Superior temporal gyrus (tissue), 1 donor: Measurements from ENCODE around the gene CHD6.

Experiments used
- DNase-seq: peaks from one replicate; pipeline ENCODE4 v3.0.0-alpha.2; 2016; ENCODE audit errors: extremely low spot score

Gene CHD6

GRCh38 chr20:41425180-41425884, 192.8 kb downstream of the CHD6 start:
- no peak for DNase-seq

GRCh38 chr20:41424546-41424945, 193.6 kb downstream of the CHD6 start:
- no peak for DNase-seq

DNA sequence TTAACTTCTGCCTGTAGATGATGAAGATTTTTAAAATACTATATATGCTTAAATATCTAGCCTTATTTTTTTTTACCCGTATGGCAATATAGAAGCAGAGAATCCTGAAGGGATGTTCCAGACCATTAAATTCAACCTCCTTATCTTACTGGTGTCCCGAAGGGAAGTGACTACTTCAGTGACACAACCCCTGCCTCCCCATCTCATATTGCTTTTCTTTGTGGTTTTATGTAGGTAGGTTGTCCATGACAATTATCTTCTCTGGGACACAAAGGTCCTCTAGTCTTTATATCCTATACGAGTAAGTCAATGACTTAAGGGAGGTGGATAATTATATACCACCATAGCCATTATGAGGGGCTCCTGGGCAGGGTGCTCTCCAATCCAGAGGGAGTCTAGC, 194.2 kb downstream of the CHD6 start:
- DNase-seq = no peak

DNA sequence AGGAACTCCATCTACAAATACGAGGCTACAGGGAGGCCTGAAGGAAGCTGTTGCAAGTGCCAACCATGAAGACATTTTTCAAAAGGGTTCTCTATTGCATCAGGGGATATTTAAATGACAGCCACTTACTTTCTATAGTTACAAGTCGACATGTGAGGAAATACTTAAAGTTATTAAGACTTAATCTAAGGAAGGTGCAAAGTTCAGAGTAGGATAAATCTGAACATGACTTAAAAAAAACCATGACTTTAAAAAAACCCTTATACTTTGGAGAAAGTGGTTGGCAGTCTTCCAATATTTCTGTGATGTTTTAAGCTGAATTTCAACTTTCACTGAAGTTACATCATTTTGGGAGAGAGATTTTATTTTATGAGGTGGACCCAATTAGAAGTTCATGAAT, 195.2 kb downstream of the CHD6 start:
- no peak for DNase-seq

GRCh38 chr20:41418739-41419293, 199.4 kb downstream of the CHD6 start:
- no peak for DNase-seq

DNA sequence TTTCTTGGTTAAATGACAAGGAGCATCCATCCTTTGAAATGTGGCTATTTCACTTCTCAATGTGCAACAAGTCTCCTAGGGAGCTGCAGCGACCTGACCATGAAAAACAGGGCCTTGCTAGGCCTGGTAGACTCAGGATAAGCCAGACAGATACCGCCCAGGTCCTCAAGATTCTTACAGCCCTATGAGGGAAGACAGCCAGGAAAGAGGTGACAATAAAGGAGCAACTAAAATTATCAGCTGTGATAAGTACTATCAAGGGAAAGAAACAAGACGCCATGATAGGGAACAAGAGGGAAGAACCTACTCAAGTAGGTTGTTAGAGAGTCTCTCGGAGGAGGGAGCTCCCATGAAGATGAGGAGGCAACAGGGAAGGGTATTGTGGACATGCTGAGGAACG, 200.1 kb downstream of the CHD6 start:
- DNase-seq = no peak

GRCh38 chr20:41415191-41415590, 203.0 kb downstream of the CHD6 start:
- DNase-seq = no peak

DNA sequence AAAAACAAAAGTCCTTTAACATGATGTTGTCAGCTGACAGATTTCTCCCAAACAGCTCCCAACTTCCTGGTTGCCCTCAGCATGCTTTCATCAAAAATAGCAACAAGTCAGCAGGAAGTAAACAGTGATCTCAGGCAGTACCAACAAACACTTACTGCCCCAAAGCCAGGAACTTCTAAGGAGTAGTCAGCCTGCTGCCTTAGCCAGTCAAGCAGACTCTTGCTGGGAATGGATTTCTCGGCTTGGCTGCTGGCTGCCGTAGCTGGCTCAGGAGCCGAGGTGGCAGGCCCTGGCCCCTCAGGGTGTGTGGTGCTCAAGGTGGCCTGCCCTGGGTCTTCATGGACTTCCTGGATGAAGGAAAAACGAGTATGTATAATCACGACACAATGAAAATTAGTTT, 205.0 kb downstream of the CHD6 start:
- DNase-seq = no peak

GRCh38 chr20:41412324-41413120, 205.7 kb downstream of the CHD6 start:
- DNase-seq = no peak

DNA sequence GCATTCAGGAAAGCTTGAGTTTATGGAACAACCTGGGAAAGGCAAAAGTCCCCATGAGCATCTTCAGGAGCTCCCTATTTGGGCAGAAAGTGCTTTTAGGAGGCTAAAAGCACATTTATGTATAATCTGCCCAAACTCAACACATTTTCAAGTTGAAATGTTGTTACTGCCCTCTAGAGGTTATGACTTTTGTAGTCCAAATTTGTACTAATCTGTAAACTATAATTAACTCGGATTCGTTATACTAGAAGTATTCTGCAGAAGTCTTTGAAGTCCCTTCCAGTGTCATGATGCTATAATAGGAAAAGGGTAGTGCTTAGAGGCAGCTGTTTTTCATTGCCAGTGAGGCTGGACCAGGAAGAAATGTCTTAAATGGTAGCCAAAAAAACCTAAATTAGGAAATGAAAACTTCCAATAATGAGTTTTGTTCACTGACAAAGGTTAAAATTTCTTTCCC, 206.8 kb downstream of the CHD6 start:
- peak; percentile 78 for DNase-seq

GRCh38 chr20:41408986-41409385, 209.2 kb downstream of the CHD6 start:
- no peak for DNase-seq

DNA sequence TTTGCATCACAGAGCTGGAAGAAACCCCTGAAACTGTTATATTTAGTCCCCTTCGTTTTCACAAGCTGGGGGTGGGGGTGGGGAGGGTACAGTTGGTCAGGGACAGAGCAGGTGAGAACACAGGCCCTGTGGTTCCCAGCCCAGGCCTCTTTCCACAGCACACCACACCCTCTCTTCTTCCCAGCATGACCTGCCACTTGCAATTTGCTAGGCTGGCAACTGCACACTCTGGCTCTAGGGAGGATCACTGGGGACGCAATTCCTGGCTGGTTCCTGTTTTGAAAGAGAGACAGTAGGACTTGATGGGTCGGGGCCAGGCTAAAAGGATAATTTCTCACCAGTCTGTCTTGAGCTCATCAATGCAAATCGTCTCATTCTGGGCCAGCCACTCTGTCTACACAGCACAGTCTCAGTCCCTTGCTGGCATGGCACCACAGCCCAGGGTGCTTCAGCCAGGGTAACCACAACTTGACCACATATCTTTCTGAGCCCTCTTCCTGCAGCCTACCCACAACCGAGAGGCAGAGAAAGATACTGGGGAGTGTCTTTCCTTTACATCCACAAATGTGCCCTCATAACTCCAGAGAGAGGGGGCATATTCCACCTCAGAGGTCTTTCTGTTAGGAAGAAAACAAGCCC, 209.9 kb downstream of the CHD6 start:
- no peak for DNase-seq

DNA sequence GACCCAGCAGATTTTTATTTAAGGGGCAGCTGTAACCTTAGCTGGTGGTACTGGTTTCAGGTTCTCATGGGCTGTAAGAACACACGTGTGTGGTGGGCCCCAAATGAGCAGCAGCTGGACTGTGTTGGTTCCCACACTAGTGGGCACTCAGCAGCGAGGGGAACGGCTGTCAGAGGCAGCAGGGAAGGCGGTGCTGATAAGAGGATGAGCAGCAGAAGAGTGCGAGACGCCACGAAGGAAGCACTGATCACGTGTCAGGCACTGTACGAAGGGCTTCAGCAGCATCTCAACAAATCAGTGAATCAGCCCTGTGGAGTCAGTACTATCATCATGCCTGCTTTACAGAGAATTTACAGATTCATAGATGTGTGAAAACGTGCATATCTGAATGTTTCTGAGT, 210.6 kb downstream of the CHD6 start:
- no peak for DNase-seq

GRCh38 chr20:41406896-41407444, 211.2 kb downstream of the CHD6 start:
- DNase-seq = no peak

DNA sequence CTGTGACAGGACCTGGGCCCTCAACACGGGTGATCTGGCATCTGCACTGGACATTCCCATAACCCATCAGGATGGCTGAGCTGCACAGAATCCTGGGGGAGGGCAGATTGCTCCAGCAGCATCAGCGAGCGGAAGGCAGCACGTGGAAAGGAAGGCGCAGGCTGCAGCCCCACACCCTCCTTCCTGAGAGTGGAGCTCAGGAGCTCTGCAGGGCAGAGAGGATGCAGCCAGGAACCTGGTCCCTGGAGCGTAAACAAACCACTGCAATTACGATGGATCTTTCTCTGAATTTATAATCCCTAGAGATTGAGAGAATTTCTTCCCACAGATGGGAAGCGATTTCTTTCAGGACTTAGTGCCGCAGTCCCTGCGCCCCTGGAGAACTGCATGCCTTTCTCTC, 211.8 kb downstream of the CHD6 start:
- DNase-seq = no peak

DNA sequence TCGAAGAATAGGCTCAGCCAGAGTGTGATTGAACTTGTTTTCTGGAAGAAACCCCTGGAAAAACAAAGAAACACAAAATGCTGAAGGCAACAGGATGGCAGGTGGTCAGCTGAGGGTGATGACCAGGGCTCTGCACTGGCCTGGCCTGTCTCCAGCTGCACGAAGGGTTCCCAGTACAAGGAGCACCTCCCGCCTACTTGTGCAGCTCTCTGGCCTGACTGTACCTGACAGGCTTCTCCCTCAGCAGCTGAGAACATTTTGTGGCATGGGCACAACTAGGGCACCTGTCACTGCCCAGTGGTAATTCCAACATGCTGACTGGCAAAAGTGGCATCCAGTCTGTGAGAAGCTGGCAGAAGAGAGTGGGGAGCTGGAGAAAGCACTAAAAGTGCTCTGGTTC, 212.7 kb downstream of the CHD6 start:
- DNase-seq = no peak

DNA sequence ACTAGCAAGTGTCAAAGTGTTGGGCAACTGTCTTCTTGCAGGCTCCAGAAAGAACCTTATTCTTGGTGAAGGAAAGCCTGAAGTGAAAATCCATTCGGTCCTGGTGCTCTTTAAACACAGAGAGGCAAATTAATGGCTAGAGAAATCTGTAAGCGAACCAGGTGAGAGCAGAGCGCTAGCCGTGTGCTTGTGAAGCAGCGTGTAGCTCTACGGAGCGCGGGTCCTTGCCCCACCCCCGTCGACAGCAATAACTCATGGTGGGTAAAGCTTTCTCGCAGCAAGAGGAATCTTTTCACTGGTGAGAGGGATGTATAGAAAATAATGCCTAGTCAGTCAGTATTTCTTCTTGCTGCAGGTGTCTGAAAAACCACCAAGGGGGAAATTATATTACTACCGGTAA, 214.6 kb downstream of the CHD6 start:
- DNase-seq = no peak

DNA sequence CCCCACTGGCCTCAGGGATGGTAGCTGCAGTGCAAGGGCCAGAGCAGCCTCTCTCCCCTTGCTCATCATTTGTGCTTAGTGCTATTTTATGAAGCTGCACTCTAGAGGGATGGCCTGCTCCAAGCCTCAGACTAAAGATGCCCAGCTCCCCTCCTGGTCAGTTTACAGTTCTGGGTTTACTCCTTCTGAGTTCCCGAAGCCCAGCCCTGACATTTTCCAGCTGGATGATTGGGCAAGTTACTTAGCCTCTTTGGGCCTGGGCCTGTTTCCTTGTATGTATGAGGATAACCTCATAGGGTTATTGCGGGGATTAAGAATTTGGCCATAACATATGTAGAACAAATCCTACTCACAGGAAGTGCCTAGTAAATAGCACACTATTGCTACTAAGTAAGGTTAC, 219.8 kb downstream of the CHD6 start:
- DNase-seq = no peak

DNA sequence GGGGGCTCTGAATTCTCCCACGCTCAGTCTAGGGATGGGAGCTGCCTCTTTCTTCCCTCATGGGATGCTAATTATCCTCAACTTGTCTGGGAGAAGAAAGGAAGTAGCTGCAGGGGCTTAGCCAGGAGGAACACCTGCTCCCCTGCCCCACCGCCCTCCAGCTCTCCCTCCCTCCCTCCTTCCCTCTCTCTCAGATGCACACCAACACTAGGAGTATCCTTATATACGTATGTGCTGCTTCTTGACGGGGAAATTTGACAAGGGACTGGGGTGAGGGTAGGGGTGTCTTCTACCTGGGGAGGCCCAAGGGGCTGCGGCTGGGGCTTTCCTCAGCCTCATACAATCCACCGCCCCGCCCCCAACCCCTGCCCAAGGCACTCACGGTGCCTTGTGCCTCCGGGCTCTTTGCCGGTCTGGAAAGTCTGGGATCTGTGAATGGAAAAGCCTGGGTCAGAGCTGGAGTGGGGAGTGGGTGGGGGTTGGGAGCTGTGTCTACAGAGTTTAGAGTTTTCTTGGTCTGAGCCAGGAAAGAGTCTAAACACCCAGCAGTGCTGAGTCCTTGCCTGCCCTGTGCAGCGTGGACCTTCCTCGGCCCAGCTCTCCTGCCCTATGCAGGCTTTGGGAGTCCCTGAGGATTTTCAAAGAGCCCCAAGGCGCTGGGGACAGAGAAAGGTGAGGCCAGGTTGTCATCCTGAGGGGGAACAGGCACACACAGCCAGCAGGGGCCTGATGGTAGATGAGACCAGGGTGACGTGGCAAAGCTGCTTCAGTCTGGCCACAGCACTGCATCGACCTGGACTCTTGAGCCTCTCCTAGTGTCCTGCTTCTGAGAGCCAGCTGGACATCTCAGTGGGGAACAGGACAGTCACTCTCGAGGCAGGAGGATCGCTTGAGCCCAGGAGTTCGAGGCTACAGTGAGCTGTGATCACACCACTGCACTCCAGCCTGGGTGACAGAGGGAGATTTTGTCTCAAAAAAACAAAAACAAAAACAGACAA, 222.2 kb downstream of the CHD6 start:
- DNase-seq = no peak

DNA sequence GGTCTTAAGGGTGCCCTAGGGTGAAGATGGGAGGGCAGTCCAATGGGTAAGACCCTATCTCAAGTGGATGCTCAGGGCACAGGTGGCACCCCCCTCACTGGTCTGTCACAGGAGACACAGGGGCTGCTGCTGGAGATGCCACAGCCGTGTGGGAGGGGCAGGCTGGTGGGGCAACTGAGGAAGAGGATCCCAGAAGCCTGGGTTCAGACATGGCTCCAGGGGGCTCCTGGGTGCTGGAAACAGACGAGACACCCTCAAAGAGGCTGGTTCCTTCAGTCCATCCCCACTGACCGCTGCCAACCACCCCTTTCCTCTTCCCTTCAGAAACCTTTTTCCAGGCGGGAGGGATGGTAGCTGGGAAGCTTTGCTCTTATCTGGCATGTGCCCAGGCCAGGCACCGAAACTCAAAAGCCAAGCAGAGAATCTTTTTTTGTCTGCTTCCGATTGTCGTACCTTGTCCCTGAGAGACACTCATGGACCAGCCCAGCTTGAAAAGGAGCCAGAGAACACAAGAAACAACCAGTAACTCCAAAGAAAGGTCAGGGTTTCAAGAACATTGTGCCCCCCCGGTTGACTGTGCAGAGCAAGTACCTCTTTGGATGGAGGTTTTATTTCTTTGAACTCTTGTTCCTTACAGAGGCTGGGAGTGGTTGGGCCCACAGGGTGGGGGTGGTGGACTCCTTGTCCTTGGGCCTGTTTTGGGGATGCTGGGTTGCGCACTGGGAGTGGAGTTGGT, 223.1 kb downstream of the CHD6 start:
- DNase-seq = peak; percentile 42
